Stimulated activated CD8-positive, alpha-beta memory T cell treated with anti-CD3 and anti-CD28 coated beads, Interleukin-15, amount 100 ng/mL, for 48 hours (primary cell): ENCODE results near the gene ZCCHC8.

Source experiments
- DNase-seq, 2 donors: peaks; one replicate each; pipeline ENCODE4 v3.0.0-alpha.2; 2020; ENCODE audit warnings: low read depth in 2 of 2

Gene ZCCHC8

GRCh38 chr12:122427403-122427802, 73.3 kb downstream of the ZCCHC8 start:
- DNase-seq: no peak

GRCh38 chr12:122423258-122424165, 77.2 kb downstream of the ZCCHC8 start:
- no peak for DNase-seq

- peak; percentile 27 to 53 for DNase-seq
Observed at GRCh38 chr12:122422730-122423257, 77.9 kb downstream of the ZCCHC8 start.

GRCh38 chr12:122421821-122422729, 78.7 kb downstream of the ZCCHC8 start, which contains the start of gene CLIP1:
CLIP1 (minus strand) TSS chr12:122422669; CDS start chr12:122380452, 42,217 bp downstream.
- peak; percentile 39 to 45 for DNase-seq
